GM18505 (cell line): Measurements from ENCODE around the gene BCL6B.

Experiments used
- ATAC-seq: cut with Tn5 transposase; IDR thresholded peaks from one replicate; pipeline ENCODE4 v1.9.1; 2021; ENCODE audit not compliant: unreplicated experiment
- POLR2A ChIP-seq: IDR thresholded peaks from 4 replicates; pipeline ENCODE4 v1.6.1; 2011; ENCODE audit warnings: borderline replicate concordance; ENCODE audit not compliant: insufficient read depth, insufficient read length; ENCODE audit errors: extremely low read depth

The BCL6B gene

DNA sequence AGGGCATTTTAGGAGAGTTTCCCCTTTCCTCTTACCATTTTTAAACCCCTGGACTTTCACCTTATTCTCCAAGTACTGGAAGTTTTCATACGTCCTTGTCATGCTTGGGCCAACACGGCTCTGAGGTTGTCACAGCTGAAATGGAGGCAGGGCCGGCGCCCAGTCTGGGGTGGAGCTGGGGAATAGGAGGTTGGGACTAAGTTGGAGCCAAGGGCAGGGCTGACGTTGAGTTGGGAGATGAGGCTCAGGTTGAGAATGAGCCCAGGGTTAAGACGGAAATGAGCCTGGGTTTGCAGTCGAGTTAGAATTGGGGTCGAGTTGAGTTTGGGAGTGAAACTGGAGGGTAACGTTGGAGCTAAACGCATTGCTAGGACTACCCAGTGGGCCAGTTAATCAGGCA, 55.9 kb downstream of the BCL6B start:
- no peak for TF ChIP-seq POLR2A
- no peak for ATAC-seq
